Ectodermal cell (in vitro differentiated cells): Measurements from ENCODE around the gene SCIN.

ENCODE experiments used
- H3K27ac ChIP-seq: 2 replicates; pipeline ENCODE4 v1.7.0; 2013; ENCODE audit warnings: mild to moderate bottlenecking, low read depth, low read length; ENCODE audit not compliant: insufficient read depth, poor library complexity, severe bottlenecking
- H3K27me3 ChIP-seq: 2 replicates; pipeline ENCODE4 v1.7.0; 2013; ENCODE audit warnings: mild to moderate bottlenecking, low read length; ENCODE audit not compliant: insufficient read depth, control insufficient read depth, poor library complexity, severe bottlenecking
- H3K36me3 ChIP-seq: one replicate; pipeline ENCODE4 v1.7.0; 2013; ENCODE audit warnings: low read length; ENCODE audit not compliant: control insufficient read depth, insufficient read depth
- H3K4me1 ChIP-seq: one replicate; pipeline ENCODE4 v1.7.0; 2013; ENCODE audit warnings: low read length; ENCODE audit not compliant: control insufficient read depth, insufficient read depth
- H3K4me3 ChIP-seq: 2 replicates; pipeline ENCODE4 v1.7.0; 2013; ENCODE audit warnings: low read depth, low read length, control low read depth; ENCODE audit not compliant: insufficient read depth
- H3K9me3 ChIP-seq: 2 replicates; pipeline ENCODE4 v1.7.0; 2013; ENCODE audit warnings: mild to moderate bottlenecking, low read length, moderate library complexity; ENCODE audit not compliant: control insufficient read depth
- WGBS, 2 experiments: methylation state at CpG; one replicate each; pipeline ENCODE4 v1.1.7; 2013; ENCODE audit warnings: missing lambda C conversion rate in 2 of 2; 5-methylcytosine and 5-hydroxymethylcytosine counted together

Gene SCIN

DNA sequence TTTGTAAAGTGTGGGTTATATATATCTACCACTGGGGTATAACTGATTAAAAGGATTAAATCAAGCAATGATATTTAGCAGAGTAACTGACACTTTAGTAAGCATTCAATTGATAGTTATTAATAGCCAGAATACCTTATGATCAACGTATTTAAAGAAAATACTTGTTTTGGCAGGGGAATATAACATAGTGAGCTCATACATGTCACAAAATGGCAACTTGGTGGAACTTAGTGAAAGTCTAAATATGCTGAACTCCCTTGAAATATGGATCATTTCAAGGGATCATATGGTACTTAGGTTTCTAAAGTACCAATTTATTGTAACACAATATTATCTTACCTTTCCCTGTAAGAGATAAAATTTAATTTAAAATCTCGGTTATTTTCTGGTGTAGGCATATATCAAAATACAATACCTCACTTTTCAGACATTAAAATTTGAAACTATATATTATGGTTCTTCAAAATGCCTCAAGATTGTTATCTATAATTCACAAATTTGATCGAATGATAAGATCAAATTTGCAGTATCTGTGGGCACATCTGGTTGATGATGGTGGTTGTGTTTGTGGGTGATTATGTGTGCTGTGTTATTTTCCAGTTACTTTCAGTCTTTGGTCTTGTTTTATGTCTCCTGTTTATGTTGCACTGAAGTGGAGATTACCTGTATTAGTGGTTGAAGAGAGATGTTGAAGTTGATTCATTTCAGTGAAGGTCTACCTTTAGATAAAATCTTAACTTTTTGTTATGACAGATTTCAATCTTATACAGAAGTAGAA, 122.1 kb downstream of the SCIN start:
- H3K9me3 ChIP-seq = no peaks in the 10 kb centered on the region
- H3K36me3 ChIP-seq = no peaks in the 10 kb centered on the region
- WGBS, 2 experiments = 87 to 89% methylated on average over 2 of the region's 3 CpGs
- no peak overlapping the region for H3K27ac ChIP-seq
- no peak overlapping the region for H3K4me3 ChIP-seq
- H3K27me3 ChIP-seq = no peaks in the 10 kb centered on the region
- H3K4me1 ChIP-seq = no peaks in the 10 kb centered on the region

DNA sequence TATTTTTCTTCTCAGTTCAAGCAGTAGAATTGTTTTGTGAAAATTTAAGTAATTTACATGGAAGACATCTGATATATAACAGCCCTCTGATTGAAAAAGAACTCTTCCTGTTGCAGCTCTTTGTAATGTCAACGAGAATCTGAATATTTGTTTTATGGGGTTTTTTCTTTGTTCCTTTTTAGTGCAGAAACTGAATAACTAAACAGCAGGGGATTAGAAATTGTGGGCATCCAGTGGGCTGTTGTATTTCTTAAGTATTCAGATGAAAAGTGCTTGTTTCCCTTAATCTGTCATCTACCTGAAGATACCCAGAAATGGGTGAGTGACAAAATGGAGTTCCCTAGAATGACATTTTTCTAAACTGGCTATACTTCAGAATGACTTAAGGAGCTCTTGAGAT, 124.3 kb downstream of the SCIN start:
- Histone ChIP-seq H3K36me3 (no peaks in the 10 kb centered on the region), H3K4me1 (no peaks in the 10 kb centered on the region), H3K9me3 (no peaks in the 10 kb centered on the region), H3K27me3 (no peaks in the 10 kb centered on the region), H3K27ac (no peak overlapping the region), H3K4me3 (no peak overlapping the region)
- 67 to 83% methylated on average over 1 of the region's 1 CpG for WGBS, 2 experiments

DNA sequence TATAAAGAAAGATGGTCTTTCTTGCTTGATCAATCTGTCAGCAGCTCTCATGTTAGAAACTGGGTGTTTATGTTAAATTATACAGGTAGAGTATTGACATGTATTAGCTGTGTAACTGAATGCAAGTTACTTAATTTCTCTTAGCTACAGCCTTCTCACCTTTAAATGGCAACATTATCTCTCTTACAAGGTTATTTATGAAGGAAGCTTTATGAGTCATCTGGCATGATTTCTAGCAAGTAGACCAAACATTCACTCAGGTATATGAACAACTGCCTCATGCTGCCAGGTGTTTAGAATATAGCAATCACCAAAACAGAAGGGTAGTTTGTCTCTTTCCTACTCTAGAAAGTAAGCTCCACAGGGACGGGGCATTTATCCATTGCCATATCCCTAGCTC, 125.4 kb downstream of the SCIN start:
- no peak overlapping the region for H3K27ac ChIP-seq
- H3K4me1 ChIP-seq = no peaks in the 10 kb centered on the region
- no peak overlapping the region for H3K4me3 ChIP-seq
- H3K36me3 ChIP-seq = no peaks in the 10 kb centered on the region
- no peaks in the 10 kb centered on the region for H3K27me3 ChIP-seq
- 88 to 100% methylated on average over 1 of the region's 1 CpG for WGBS, 2 experiments
- no peaks in the 10 kb centered on the region for H3K9me3 ChIP-seq

DNA sequence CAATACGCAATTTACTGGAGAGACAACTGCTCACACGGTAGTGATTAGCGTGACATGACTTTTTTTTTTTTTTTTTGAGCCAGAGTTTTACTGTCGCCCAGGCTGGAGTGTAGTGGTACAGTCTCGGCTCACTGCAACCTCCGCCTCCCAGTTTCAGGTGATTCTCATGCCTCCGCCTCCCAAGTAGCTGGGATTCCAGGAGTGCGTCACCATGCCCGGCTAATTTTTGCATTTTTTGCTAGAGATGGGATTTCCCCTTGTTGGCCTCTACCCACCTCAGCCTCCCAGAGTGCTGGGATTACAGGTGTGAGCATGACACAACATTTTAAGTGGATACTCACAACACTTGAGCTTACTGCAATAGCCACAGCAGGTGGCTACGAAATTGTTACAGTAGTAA, 128.8 kb downstream of the SCIN start:
- WGBS, 2 experiments = 89 to 95% methylated on average over 10 of the region's 10 CpGs
- peaks cover 4% of the 10 kb centered on the region for H3K9me3 ChIP-seq
- no peaks in the 10 kb centered on the region for H3K4me1 ChIP-seq
- no peak overlapping the region for H3K27ac ChIP-seq
- H3K27me3 ChIP-seq = no peaks in the 10 kb centered on the region
- no peak overlapping the region for H3K4me3 ChIP-seq
- no peaks in the 10 kb centered on the region for H3K36me3 ChIP-seq

DNA sequence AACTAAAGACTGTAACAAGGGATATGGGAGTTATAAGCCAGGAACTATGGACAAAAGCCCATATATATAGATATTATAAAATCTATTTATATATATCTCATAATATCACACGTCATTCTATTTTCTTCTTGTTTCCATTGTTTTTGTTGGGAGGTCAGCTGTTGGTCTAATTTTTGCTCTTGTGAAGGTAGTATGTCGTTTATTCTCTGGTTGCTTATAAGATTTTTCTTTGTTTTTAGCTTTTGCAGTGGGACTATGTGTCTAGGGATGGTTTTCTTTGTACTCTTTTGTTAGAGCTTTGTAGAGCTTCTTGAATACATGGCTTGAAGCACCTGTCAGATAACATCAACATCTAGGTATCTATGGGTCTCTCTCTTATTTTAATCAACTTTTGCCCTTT, 130.9 kb downstream of the SCIN start:
- Histone ChIP-seq H3K4me1 (no peaks in the 10 kb centered on the region), H3K27ac (no peak overlapping the region), H3K36me3 (no peaks in the 10 kb centered on the region), H3K4me3 (no peak overlapping the region), H3K9me3 (peaks cover 4% of the 10 kb centered on the region), H3K27me3 (no peaks in the 10 kb centered on the region)
- WGBS, 2 experiments = 94 to 98% methylated on average over 1 to 2 of the region's 2 CpGs

DNA sequence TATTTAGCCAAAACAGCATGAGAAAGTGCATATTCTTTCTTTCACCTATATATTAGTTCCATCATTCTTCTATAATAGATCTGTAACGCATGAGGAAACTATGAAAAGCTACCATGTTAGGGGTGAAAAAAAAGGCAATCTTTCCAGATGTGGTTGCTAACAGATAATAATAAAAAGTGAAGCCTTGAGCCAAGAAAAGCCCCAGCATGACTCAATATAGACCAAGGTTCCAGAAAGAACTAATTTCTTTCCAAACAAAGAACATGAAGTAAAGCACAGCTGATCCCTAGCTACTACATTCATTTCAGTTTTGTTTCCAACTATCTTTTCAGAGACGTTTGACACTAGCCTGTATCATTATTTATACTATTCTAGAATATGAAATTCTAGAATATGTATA, 133.4 kb downstream of the SCIN start:
- H3K27ac ChIP-seq = no peak overlapping the region
- peaks cover 4% of the 10 kb centered on the region for H3K9me3 ChIP-seq
- no peaks in the 10 kb centered on the region for H3K36me3 ChIP-seq
- H3K27me3 ChIP-seq = no peaks in the 10 kb centered on the region
- WGBS, 2 experiments = 90% methylated on average over 2 of the region's 2 CpGs; no CpG with 5 or more reads in 1 of the 2 experiments
- peaks cover 6% of the 10 kb centered on the region for H3K4me1 ChIP-seq
- H3K4me3 ChIP-seq = no peak overlapping the region

DNA sequence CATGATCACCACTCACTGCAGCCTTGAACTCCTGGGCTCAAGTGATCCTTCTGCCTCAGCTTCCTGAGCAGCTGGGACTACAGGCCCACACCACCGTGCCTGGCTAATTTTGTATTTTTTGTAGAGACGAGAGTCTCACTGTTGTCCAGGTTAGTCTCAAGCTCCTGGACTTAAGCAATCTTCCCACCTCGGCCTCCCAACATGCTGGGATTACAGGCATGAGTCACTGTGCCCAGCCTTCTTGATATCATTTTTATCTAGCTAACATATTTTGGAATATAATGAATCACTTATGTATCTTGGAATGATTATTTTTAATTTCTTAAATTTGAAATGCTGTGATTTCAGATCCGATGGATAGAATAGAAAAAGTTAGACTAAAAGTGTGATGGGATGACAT, 135.4 kb downstream of the SCIN start:
- H3K27me3 ChIP-seq = no peaks in the 10 kb centered on the region
- peaks cover 4% of the 10 kb centered on the region for H3K9me3 ChIP-seq
- WGBS, 2 experiments = 92 to 96% methylated on average over 4 of the region's 4 CpGs
- no peak overlapping the region for H3K4me3 ChIP-seq
- no peaks in the 10 kb centered on the region for H3K36me3 ChIP-seq
- H3K27ac ChIP-seq = no peak overlapping the region
- peaks cover 6% of the 10 kb centered on the region for H3K4me1 ChIP-seq

DNA sequence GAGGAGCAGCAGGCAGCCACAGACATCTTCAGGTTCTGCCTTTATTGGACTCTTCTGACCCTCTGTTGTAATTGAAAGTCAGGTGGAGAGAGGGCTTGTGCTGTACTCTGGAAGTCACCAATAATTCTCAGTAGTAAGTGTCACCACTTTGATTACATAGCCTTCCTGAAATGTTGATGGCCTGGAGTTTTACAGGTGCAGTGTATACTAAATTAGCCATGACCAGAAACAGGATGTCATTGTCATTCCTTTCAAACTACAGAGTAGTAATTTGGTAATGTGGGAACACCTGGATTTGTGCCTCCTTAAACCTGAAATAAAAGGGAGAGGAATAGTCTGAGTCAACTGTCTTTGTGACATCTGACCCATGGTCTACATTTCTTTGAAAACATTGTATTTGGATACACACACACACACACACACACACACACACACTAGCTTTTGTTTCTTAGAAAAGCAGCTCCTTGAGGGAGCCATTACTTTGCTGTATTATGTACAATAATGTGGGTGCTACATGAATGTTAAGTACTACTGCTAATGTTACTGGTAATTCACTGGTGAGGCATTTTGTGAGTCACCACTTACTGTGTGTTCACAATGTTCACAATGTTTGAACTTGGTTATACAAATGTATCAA, 136.5 kb downstream of the SCIN start:
- no peak overlapping the region for H3K27ac ChIP-seq
- no peaks in the 10 kb centered on the region for H3K9me3 ChIP-seq
- H3K4me1 ChIP-seq = peaks cover 6% of the 10 kb centered on the region
- no peaks in the 10 kb centered on the region for H3K36me3 ChIP-seq
- H3K4me3 ChIP-seq = no peak overlapping the region
- H3K27me3 ChIP-seq = no peaks in the 10 kb centered on the region

DNA sequence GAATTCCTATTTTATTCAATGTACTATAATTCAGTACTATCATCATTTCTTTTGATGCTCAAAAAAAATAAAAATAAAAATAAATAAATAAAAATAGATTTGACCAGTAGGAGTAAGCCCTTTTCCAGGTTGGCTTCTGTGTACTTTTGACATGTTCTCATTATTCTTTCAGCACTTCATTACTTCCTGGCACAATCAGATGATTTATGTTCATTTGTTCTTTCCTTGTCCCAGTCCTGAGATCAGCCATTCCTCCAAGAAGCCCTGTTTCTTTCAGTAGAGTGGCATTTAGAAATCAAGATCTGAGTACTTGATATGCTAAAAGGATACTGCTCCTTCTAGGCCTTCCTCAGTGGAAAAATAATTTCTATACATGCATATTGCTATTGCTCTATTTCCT, 137.8 kb downstream of the SCIN start:
- peaks cover 6% of the 10 kb centered on the region for H3K4me1 ChIP-seq
- H3K27me3 ChIP-seq = no peaks in the 10 kb centered on the region
- no peaks in the 10 kb centered on the region for H3K9me3 ChIP-seq
- no peak overlapping the region for H3K27ac ChIP-seq
- no peaks in the 10 kb centered on the region for H3K36me3 ChIP-seq
- H3K4me3 ChIP-seq = no peak overlapping the region
